OCI-LY1 (cell line): ENCODE measurements around the gene SMPDL3A.

ENCODE experiments used
- EZH2 ChIP-seq: fragments of 200-600 bp; sonication (generic), shearing (Covaris generic); IDR thresholded peaks from 2 replicates; pipeline ENCODE4 v1.8.0; 2017; ENCODE audit warnings: borderline replicate concordance, mixed run types, mild to moderate bottlenecking, antibody characterized with exemption, low read length, moderate library complexity, mixed read lengths
- TF ChIP-seq, protein P1 (sequence below): fragments of 200-600 bp; sonication (generic), shearing (Covaris generic); IDR thresholded peaks from 2 replicates; pipeline ENCODE4 v1.5.1; 2017; ENCODE audit warnings: mild to moderate bottlenecking, antibody characterized with exemption, low read length, moderate library complexity, mixed read lengths

DNA sequence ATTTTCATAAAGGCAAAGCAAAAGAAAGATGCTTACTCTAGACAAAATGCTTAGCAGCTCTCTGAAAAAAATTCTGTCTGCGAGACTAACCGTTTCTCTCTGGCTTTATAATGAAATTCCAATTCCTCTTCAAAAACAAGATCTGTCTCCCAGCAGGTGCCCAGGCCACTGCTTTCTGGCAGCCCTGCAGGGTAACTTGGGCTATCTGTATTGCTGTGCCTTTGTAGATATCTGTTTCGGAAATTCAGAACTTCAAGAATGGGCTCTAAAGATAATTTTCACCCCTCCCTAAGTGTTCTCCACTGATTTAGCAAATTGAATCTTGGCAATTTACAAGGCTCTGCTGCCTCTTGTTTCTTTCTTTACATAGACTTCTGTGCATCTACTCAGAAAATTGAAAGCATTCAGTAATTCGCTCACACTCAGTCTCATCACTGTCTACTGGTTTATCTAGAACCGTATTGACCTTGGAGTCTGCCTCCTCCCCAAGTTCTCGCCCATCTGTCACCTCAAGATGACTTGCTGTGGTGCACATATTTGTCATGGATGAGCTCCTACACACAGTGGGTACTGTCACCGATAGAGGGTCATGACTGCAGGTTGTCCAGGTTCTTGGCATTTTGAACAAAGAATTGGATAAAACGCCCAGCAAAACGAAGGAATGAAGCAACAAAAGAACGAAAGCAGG lies 35.9 kb upstream of the SMPDL3A start:
- TF ChIP-seq, protein P1, sequence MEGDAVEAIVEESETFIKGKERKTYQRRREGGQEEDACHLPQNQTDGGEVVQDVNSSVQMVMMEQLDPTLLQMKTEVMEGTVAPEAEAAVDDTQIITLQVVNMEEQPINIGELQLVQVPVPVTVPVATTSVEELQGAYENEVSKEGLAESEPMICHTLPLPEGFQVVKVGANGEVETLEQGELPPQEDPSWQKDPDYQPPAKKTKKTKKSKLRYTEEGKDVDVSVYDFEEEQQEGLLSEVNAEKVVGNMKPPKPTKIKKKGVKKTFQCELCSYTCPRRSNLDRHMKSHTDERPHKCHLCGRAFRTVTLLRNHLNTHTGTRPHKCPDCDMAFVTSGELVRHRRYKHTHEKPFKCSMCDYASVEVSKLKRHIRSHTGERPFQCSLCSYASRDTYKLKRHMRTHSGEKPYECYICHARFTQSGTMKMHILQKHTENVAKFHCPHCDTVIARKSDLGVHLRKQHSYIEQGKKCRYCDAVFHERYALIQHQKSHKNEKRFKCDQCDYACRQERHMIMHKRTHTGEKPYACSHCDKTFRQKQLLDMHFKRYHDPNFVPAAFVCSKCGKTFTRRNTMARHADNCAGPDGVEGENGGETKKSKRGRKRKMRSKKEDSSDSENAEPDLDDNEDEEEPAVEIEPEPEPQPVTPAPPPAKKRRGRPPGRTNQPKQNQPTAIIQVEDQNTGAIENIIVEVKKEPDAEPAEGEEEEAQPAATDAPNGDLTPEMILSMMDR: no peak
- TF ChIP-seq EZH2: no peak
